HCEC 1CT (cell line): ENCODE measurements around the gene APC.

ENCODE experiments used
- DNase-seq: peaks from one replicate; pipeline ENCODE4 v3.0.0-alpha.2; 2017

Gene APC

GRCh38 chr5:112717506-112718082, 20.1 kb upstream of the APC start:
- DNase-seq: no peak

- DNase-seq: no peak
These were observed 19.3 kb upstream of the APC start for GRCh38 chr5:112718344-112718743.

GRCh38 chr5:112720576-112720975, 17.1 kb upstream of the APC start:
- no peak for DNase-seq

GRCh38 chr5:112724901-112725300, 12.8 kb upstream of the APC start:
- no peak for DNase-seq

- DNase-seq: no peak
These were observed 8.1 kb upstream of the APC start for GRCh38 chr5:112729630-112730029.

- no peak for DNase-seq
These were observed 5.6 kb upstream of the APC start for GRCh38 chr5:112732131-112732530.

- no peak for DNase-seq
These were observed 4.1 kb upstream of the APC start for GRCh38 chr5:112733586-112733985.

GRCh38 chr5:112734597-112734996, 3.1 kb upstream of the APC start:
- no peak for DNase-seq

GRCh38 chr5:112735702-112736101, 2.0 kb upstream of the APC start:
- peak; percentile 74 for DNase-seq

GRCh38 chr5:112737070-112737462, 619 bp upstream of the APC start:
- no peak for DNase-seq

GRCh38 chr5:112738191-112738560, 491 bp downstream of the APC start:
- no peak for DNase-seq

- no peak for DNase-seq
These were observed 4.7 kb downstream of the APC start for GRCh38 chr5:112742424-112742823.

- no peak for DNase-seq
These were observed 5.9 kb downstream of the APC start for GRCh38 chr5:112743631-112744030.

- no peak for DNase-seq
These were observed 14.7 kb downstream of the APC start for GRCh38 chr5:112752335-112752734.

GRCh38 chr5:112755703-112756102, 18.0 kb downstream of the APC start:
- no peak for DNase-seq

GRCh38 chr5:112757468-112758208, 20.0 kb downstream of the APC start:
- peak; percentile 69 for DNase-seq

- DNase-seq: no peak
These were observed 21.0 kb downstream of the APC start for GRCh38 chr5:112758676-112759075.

GRCh38 chr5:112762113-112762810, 24.6 kb downstream of the APC start:
- peak; percentile 70 for DNase-seq

- DNase-seq: no peak
These were observed 25.5 kb downstream of the APC start for GRCh38 chr5:112763165-112763564.

GRCh38 chr5:112772124-112772523, 34.4 kb downstream of the APC start:
- peak; percentile 72 for DNase-seq

GRCh38 chr5:112776301-112776856, 38.7 kb downstream of the APC start:
- peak; percentile 94 for DNase-seq

GRCh38 chr5:112779531-112779930, 41.8 kb downstream of the APC start:
- DNase-seq: peak; percentile 80

GRCh38 chr5:112784726-112785125, 47.0 kb downstream of the APC start:
- DNase-seq: peak; percentile 65

- DNase-seq: peak; percentile 88
These were observed 49.6 kb downstream of the APC start for GRCh38 chr5:112787261-112787660.
